Gastroesophageal sphincter (tissue), 4 donors: ENCODE data around the gene AFAP1. TPM values are rescaled to one million over a fixed set of nuclear protein-coding genes. Genes with fewer than 3 reads are reported as not detected.
A peak's percentile ranks its signal among the peaks of the same experiment; 100 is the strongest.

Experiments used
- ATAC-seq: fragments of 150-250 bp; one replicate; pipeline ENCODE4 v1.9.1; 2016; ENCODE audit warnings: mild to moderate bottlenecking, moderate library complexity
- H3K27ac ChIP-seq, 4 donors: fragments of 200-600 bp; sonication (generic) in 3 of 4; 1 replicate in 3 of 4; 2 replicates in 1 of 4; pipeline ENCODE4 v1.5.1; 2016 to 2019
- H3K27me3 ChIP-seq: fragments of 200-600 bp; sonication (generic); one replicate; pipeline ENCODE4 v1.5.1; 2019
- H3K36me3 ChIP-seq, 2 donors: fragments of 200-600 bp; sonication (generic); one replicate each; pipeline ENCODE4 v1.5.1; 2019; ENCODE audit warnings: control low read depth in 1 of 2
- H3K4me1 ChIP-seq, 3 donors: fragments of 200-600 bp; sonication (generic); 1 replicate in 2 of 3; 2 replicates in 1 of 3; pipeline ENCODE4 v1.5.1; 2016 to 2019; ENCODE audit warnings: control low read depth in 2 of 3
- H3K4me3 ChIP-seq, 2 donors: fragments of 200-600 bp; sonication (generic); one replicate each; pipeline ENCODE4 v1.5.1; 2019; ENCODE audit warnings: mild to moderate bottlenecking in 1 of 2, moderate library complexity in 1 of 2
- H3K9me3 ChIP-seq, 3 donors: fragments of 200-600 bp; sonication (generic); one replicate each; pipeline ENCODE4 v1.5.1; 2017 to 2019; ENCODE audit warnings: control low read depth in 2 of 3
- CTCF ChIP-seq, 4 experiments: fragments of 200-600 bp in 2 of 4; fragments of 450-650 bp in 2 of 4; sonication (generic) in 1 of 4; IDR thresholded peaks; one replicate each; pipeline ENCODE4 v1.5.1; 2017 to 2019; ENCODE audit warnings: antibody characterized with exemption in 4 of 4, mild to moderate bottlenecking in 2 of 4, moderate library complexity in 2 of 4
- EP300 ChIP-seq: sonication (generic); formaldehyde crosslinking; IDR thresholded peaks from one replicate; pipeline ENCODE4 v1.6.1; 2017; ENCODE audit warnings: antibody characterized with exemption, mild to moderate bottlenecking
- POLR2A ChIP-seq, 2 donors: fragments of 450-650 bp; IDR thresholded peaks; one replicate each; pipeline ENCODE4 v1.6.1; 2017; ENCODE audit warnings: antibody characterized with exemption in 2 of 2, mild to moderate bottlenecking in 2 of 2, moderate library complexity in 1 of 2
- POLR2AphosphoS5 ChIP-seq: sonication (generic); formaldehyde crosslinking; IDR thresholded peaks from one replicate; pipeline ENCODE4 v1.6.1; 2017; ENCODE audit warnings: antibody characterized with exemption
- WGBS, 2 donors: methylation state at CpG; one replicate each; pipeline ENCODE4 v1.1.5; 2018; ENCODE audit warnings: low coverage in 1 of 2; 5-methylcytosine and 5-hydroxymethylcytosine counted together
- total RNA-seq, 4 donors: library from RNA; depleted of rRNA; stranded (reverse); fragments of >200 nt; gene quantifications; one replicate each; pipeline ENCODE4 v1.1.0, GENCODE V29; 2016

Gene AFAP1
- total RNA-seq, 4 donors from 2014 or later = 32.0 to 79.7 (median 48.1) TPM

- no peak for ATAC-seq
These were observed 41.3 kb downstream of the AFAP1 start for GRCh38 chr4:7898385-7898784.

GRCh38 chr4:7897811-7898210, 41.9 kb downstream of the AFAP1 start:
- Histone ChIP-seq H3K4me3 (no peak overlapping the region), H3K27me3 (no peaks in the 10 kb centered on the region), H3K4me1 (peaks cover 0 to 82% (median 12%) of the 10 kb centered on the region in 3 donors), H3K27ac (peak overlapping the region in 3 of 4 donors; percentile 20 to 86 (median 41)), H3K36me3 (no peaks in the 10 kb centered on the region), H3K9me3 (no peaks in the 10 kb centered on the region)
- 86 to 96% methylated on average over 4 to 6 of the region's 7 CpGs for WGBS, 2 donors
- TF ChIP-seq POLR2AphosphoS5 = no peak
- no peak for TF ChIP-seq EP300
- no peak for TF ChIP-seq CTCF (IDR thresholded peaks at IDR 0.05)
- TF ChIP-seq POLR2A (IDR thresholded peaks at IDR 0.05) = no peak
- ATAC-seq = no peak

More at GRCh38 chr4:7898385-7898784, 41.3 kb downstream of the AFAP1 start:
- peaks cover 0 to 88% (median 17%) of the 10 kb centered on the region in 3 donors for H3K4me1 ChIP-seq
- H3K9me3 ChIP-seq = no peaks in the 10 kb centered on the region
- TF ChIP-seq POLR2AphosphoS5 = peak; percentile 45
- no peak for TF ChIP-seq POLR2A (IDR thresholded peaks at IDR 0.05)
- TF ChIP-seq EP300 = no peak
- no peak for TF ChIP-seq CTCF (IDR thresholded peaks at IDR 0.05)
- H3K36me3 ChIP-seq = no peaks in the 10 kb centered on the region
- H3K4me3 ChIP-seq = no peak overlapping the region
- 41 to 56% methylated on average over 2 to 4 of the region's 4 CpGs for WGBS, 2 donors
- peak overlapping the region in 3 of 4 donors; percentile 20 to 86 (median 41) for H3K27ac ChIP-seq
- H3K27me3 ChIP-seq = no peaks in the 10 kb centered on the region

- peaks cover 0 to 80% (median 6%) of the 10 kb centered on the region in 3 donors for H3K4me1 ChIP-seq
These were observed 44.9 kb downstream of the AFAP1 start for GRCh38 chr4:7894677-7895181.

GRCh38 chr4:7894098-7894676, 45.5 kb downstream of the AFAP1 start:
- peak; percentile 10 for ATAC-seq
- Histone ChIP-seq H3K27ac (peak overlapping the region in 3 of 4 donors; percentile 39 to 61 (median 48)), H3K4me3 (no peak overlapping the region), H3K9me3 (peaks cover 0 to under 1% (median 0%) of the 10 kb centered on the region in 3 donors), H3K27me3 (no peaks in the 10 kb centered on the region), H3K36me3 (no peaks in the 10 kb centered on the region), H3K4me1 (peaks cover 0 to 75% (median 6%) of the 10 kb centered on the region in 3 donors)
- TF ChIP-seq POLR2A (IDR thresholded peaks at IDR 0.05) (no peak), CTCF (IDR thresholded peaks at IDR 0.05) (no peak), EP300 (no peak), POLR2AphosphoS5 (no peak)
- WGBS, 2 donors = 89 to 90% methylated on average over 5 to 12 of the region's 12 CpGs

More at GRCh38 chr4:7894677-7895181, 44.9 kb downstream of the AFAP1 start:
- TF ChIP-seq POLR2A (IDR thresholded peaks at IDR 0.05) (no peak), POLR2AphosphoS5 (no peak), EP300 (no peak), CTCF (IDR thresholded peaks at IDR 0.05) (no peak)
- H3K27ac ChIP-seq = peak overlapping the region in 3 of 4 donors; percentile 33 to 61 (median 39)
- no peak for ATAC-seq
- no peaks in the 10 kb centered on the region for H3K36me3 ChIP-seq
- H3K4me3 ChIP-seq = no peak overlapping the region
- no peaks in the 10 kb centered on the region for H3K27me3 ChIP-seq
- no peaks in the 10 kb centered on the region for H3K9me3 ChIP-seq
- WGBS, 2 donors = 72% methylated on average over 6 of the region's 15 CpGs; no CpG with 5 or more reads in 1 of the 2 donors

- Histone ChIP-seq H3K36me3 (no peaks in the 10 kb centered on the region), H3K4me1 (peaks cover 0 to 69% (median 6%) of the 10 kb centered on the region in 3 donors), H3K4me3 (no peak overlapping the region), H3K9me3 (peaks cover 0 to 7% (median 0%) of the 10 kb centered on the region in 3 donors), H3K27me3 (no peaks in the 10 kb centered on the region), H3K27ac (peak overlapping the region in 3 of 4 donors; percentile 2 to 61 (median 48))
- TF ChIP-seq POLR2A (IDR thresholded peaks at IDR 0.05) (no peak), CTCF (IDR thresholded peaks at IDR 0.05) (no peak), EP300 (no peak), POLR2AphosphoS5 (no peak)
- no peak for ATAC-seq
- WGBS, 2 donors = 60 to 83% methylated on average over 2 to 4 of the region's 9 CpGs
These were observed 46.1 kb downstream of the AFAP1 start for GRCh38 chr4:7893539-7893938.
